ENCODE measurements around the gene ATP8B3.

DNA sequence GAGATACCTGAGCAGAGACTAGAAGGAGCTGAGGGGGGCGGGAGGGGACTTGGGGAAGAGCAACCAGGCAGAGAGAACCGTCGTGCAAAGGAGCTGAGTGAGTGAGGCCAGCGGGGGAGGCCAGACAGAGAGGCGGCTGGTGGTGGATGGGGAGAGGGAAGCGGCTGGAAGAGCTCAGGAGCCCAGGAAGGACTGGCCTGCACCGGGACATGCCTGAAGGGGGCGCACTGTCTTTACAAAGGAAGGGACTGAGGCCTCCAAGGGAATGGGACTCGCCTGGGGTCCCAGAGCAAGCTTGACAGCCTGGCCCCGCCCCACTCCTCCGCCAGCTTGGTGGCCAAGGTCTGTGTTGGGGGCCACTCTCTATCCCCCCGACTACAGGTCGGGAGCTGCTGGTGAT lies 43.8 kb downstream of the ATP8B3 start:
- TF ChIP-seq, protein P1, sequence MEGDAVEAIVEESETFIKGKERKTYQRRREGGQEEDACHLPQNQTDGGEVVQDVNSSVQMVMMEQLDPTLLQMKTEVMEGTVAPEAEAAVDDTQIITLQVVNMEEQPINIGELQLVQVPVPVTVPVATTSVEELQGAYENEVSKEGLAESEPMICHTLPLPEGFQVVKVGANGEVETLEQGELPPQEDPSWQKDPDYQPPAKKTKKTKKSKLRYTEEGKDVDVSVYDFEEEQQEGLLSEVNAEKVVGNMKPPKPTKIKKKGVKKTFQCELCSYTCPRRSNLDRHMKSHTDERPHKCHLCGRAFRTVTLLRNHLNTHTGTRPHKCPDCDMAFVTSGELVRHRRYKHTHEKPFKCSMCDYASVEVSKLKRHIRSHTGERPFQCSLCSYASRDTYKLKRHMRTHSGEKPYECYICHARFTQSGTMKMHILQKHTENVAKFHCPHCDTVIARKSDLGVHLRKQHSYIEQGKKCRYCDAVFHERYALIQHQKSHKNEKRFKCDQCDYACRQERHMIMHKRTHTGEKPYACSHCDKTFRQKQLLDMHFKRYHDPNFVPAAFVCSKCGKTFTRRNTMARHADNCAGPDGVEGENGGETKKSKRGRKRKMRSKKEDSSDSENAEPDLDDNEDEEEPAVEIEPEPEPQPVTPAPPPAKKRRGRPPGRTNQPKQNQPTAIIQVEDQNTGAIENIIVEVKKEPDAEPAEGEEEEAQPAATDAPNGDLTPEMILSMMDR (IDR thresholded peaks at IDR 0.05 in 4 of 5, conservative IDR thresholded peaks at IDR 0.05 in 1 of 5) = no peak
- TF ChIP-seq POLR2A (IDR thresholded peaks at IDR 0.05) = no peak
